GM12865 (cell line): Measurements from ENCODE around the gene MOV10L1.
A peak's percentile ranks its signal among the peaks of the same experiment; 100 is the strongest.

Experiments
- DNase-seq: peaks from one replicate; pipeline ENCODE4 v3.0.0; 2010; ENCODE audit warnings: low read depth
- H3K4me3 ChIP-seq: 2 replicates; pipeline ENCODE4 v1.5.1; 2011; ENCODE audit warnings: mild to moderate bottlenecking, low read depth, low read length, control low read depth
- TF ChIP-seq, protein P1 (sequence below): IDR thresholded peaks from 2 replicates; pipeline ENCODE4 v1.5.1; 2011; ENCODE audit warnings: low read length, control low read depth, low read depth, inconsistent platforms; ENCODE audit not compliant: insufficient read depth; ENCODE audit errors: missing control alignments

MOV10L1 gene

GRCh38 chr22:50210378-50211139 lies 120.8 kb downstream of the MOV10L1 start:
- H3K4me3 ChIP-seq = no peak overlapping the region
- DNase-seq = peak; percentile 9
- TF ChIP-seq, protein P1, sequence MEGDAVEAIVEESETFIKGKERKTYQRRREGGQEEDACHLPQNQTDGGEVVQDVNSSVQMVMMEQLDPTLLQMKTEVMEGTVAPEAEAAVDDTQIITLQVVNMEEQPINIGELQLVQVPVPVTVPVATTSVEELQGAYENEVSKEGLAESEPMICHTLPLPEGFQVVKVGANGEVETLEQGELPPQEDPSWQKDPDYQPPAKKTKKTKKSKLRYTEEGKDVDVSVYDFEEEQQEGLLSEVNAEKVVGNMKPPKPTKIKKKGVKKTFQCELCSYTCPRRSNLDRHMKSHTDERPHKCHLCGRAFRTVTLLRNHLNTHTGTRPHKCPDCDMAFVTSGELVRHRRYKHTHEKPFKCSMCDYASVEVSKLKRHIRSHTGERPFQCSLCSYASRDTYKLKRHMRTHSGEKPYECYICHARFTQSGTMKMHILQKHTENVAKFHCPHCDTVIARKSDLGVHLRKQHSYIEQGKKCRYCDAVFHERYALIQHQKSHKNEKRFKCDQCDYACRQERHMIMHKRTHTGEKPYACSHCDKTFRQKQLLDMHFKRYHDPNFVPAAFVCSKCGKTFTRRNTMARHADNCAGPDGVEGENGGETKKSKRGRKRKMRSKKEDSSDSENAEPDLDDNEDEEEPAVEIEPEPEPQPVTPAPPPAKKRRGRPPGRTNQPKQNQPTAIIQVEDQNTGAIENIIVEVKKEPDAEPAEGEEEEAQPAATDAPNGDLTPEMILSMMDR = no peak

DNA sequence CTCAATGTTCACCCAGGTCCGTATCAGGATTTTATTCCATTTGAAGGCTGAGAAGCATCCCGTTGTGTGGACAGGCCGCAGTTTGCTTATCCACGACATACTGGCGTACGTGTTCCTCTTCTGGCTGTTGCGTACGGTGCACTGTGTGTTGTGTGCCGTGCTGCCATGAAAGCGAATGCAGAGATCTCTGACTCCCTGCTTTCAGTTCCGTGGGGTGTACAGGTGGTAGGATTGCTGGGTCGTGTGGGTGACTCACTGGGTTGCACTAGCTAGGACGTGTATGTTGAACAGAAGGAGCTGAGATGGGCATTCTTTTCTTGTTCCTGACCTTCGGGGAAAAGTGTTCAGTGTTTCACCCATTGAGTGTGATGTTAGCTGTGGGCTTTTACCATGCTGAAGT lies 121.3 kb downstream of the MOV10L1 start:
- no peak overlapping the region for H3K4me3 ChIP-seq
- DNase-seq = no peak
- TF ChIP-seq, protein P1 = no peak
